GM12864 (cell line): ENCODE data around the gene MCU.
"Not testable (repeated sequence)": the region's sequence is repeated elsewhere in the genome, so short reads cannot be mapped to it uniquely, and the experiment has no call there.

Experiments
- DNase-seq: peaks from one replicate; pipeline ENCODE4 v3.0.0-alpha.2; 2011; ENCODE audit warnings: low read depth
- H3K4me3 ChIP-seq: 2 replicates; pipeline ENCODE4 v1.5.1; 2011; ENCODE audit warnings: mild to moderate bottlenecking, low read depth, low read length, control low read depth
- TF ChIP-seq, protein P1 (sequence below): IDR thresholded peaks from 2 replicates; pipeline ENCODE4 v1.5.1; 2011; ENCODE audit warnings: low read depth, mild to moderate bottlenecking, moderate library complexity, low read length, control low read depth, inconsistent platforms; ENCODE audit errors: missing control alignments

Gene MCU

DNA sequence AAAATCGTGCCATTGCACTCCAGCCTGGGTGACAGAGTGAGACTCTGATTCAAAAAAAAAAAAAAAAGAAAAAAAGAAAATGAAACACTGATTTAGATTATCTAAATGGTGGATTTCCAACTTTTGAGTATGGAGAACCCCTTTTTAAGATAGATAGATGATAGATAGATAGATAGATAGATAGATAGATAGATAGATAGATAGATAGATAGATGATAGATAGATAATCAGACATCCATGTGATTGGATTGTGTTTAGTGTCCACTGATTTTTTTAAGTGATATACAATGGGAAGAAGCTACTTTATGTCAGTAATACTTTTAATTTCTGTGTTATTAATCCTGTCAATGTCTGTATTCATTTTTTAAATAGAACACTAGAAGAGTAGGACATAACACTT lies 207.6 kb downstream of the MCU start:
- DNase-seq: no peak
- H3K4me3 ChIP-seq: no peak overlapping the region
- TF ChIP-seq, protein P1, sequence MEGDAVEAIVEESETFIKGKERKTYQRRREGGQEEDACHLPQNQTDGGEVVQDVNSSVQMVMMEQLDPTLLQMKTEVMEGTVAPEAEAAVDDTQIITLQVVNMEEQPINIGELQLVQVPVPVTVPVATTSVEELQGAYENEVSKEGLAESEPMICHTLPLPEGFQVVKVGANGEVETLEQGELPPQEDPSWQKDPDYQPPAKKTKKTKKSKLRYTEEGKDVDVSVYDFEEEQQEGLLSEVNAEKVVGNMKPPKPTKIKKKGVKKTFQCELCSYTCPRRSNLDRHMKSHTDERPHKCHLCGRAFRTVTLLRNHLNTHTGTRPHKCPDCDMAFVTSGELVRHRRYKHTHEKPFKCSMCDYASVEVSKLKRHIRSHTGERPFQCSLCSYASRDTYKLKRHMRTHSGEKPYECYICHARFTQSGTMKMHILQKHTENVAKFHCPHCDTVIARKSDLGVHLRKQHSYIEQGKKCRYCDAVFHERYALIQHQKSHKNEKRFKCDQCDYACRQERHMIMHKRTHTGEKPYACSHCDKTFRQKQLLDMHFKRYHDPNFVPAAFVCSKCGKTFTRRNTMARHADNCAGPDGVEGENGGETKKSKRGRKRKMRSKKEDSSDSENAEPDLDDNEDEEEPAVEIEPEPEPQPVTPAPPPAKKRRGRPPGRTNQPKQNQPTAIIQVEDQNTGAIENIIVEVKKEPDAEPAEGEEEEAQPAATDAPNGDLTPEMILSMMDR: no peak

- not testable (repeated sequence) for DNase-seq, H3K4me3 ChIP-seq
These were observed 212.1 kb downstream of the MCU start for GRCh38 chr10:72903941-72904446.

DNA sequence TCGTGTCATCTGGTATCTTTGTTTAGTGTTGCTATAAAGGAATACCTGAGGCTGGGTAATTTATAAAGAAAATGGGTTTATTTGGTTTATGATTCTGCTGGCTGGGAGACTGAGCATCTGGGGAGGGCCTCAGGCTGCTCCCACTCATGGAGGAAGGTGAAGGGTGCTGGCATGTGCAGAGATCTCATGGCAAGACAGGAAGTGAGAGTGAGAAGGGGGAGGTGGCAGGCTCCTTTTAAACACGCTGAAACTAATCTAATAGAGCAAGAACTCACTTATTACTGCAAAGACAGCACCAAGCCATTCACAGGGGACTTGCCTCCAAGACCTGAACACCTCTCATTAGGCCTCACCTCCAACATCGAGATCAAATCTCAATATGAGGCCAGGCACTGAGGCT lies 212.9 kb downstream of the MCU start:
- peak; percentile 12 for DNase-seq
- TF ChIP-seq, protein P1: no peak
- H3K4me3 ChIP-seq: no peak overlapping the region

- no peak for DNase-seq
- no peak overlapping the region for H3K4me3 ChIP-seq
These were observed 214.5 kb downstream of the MCU start for GRCh38 chr10:72906446-72906845.

DNA sequence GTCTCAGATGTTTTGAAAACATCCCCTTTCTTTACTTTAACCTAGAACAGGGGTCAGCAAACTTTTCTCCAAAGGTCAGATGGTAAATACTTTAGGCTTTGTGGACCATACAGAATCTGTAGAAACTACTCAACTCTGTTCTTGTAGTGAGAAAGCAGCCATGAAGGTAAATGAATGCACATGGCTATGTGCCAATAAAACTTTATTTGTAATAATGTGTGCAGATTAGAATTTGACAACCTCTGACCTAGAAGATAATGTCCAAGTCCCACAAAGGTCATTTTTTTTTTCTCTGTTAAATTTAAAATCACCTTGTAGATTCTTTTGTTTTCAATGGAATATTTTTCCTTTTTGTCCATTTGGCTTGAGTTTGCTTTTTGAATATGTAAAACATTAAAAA lies 218.8 kb downstream of the MCU start:
- TF ChIP-seq, protein P1: no peak
- H3K4me3 ChIP-seq: no peak overlapping the region
- no peak for DNase-seq

More at GRCh38 chr10:72906446-72906845, 214.5 kb downstream of the MCU start:
- TF ChIP-seq, protein P1: no peak

GRCh38 chr10:72911758-72912157 lies 219.8 kb downstream of the MCU start:
- H3K4me3 ChIP-seq: no peak overlapping the region
- TF ChIP-seq, protein P1: no peak
- DNase-seq: no peak

DNA sequence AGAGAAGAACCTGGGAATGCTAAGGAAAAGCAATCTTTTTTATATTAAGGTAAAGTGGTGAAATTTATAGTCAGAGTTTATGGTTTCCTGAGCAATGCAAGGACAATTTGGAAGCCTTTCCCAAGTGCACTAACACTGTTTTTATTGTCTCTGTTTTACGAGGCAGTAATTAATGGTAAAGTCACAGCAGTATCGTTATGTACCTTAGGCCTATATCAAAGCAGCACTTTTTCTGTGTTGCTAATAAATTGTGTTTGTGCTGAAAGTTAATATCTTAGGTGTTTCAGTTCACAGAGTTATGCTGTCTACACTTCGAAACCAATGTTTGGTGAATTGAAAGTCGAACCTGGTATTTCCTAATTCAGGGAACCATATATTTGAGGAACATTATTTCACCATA lies 220.8 kb downstream of the MCU start:
- no peak for DNase-seq
- TF ChIP-seq, protein P1: no peak
- H3K4me3 ChIP-seq: no peak overlapping the region

DNA sequence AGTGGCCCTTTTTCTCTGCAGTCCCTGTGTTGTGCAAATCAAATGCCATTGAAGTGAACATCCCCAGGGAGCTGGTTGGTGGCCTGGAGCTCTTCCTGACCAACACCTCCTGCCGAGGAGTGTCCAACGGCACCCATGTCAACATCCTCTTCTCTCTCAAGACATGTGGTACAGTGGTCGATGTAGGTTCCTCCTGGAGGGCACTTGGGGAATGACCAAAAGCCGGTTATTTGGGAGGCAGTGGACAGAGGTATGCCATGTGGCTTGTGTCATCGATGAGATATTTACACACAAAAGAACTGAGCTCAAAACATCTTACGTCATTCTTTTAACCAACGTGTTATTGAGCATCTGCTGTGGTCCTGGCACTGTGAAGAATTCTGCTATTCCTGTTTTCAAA lies 221.3 kb downstream of the MCU start:
- TF ChIP-seq, protein P1: no peak
- H3K4me3 ChIP-seq: no peak overlapping the region
- DNase-seq: no peak

- not testable (repeated sequence) for DNase-seq, H3K4me3 ChIP-seq
These were observed 225.3 kb downstream of the MCU start for GRCh38 chr10:72917201-72917600.
